Measurements from ENCODE around the gene PRSS33. TPM values are rescaled to one million over a fixed set of nuclear protein-coding genes. Genes with fewer than 3 reads are reported as not detected.

The PRSS33 gene
- total and polyA plus RNA-seq, 7 donors: not detected

GRCh38 chr16:2757344-2757743 is 30.0 kb downstream of the PRSS33 start:
- TF ChIP-seq POLR2A (IDR thresholded peaks at IDR 0.05) (no peak), EP300 (IDR thresholded peaks at IDR 0.05) (no peak), POLR2AphosphoS5 (IDR thresholded peaks at IDR 0.05) (no peak)
- TF ChIP-seq, protein P1, sequence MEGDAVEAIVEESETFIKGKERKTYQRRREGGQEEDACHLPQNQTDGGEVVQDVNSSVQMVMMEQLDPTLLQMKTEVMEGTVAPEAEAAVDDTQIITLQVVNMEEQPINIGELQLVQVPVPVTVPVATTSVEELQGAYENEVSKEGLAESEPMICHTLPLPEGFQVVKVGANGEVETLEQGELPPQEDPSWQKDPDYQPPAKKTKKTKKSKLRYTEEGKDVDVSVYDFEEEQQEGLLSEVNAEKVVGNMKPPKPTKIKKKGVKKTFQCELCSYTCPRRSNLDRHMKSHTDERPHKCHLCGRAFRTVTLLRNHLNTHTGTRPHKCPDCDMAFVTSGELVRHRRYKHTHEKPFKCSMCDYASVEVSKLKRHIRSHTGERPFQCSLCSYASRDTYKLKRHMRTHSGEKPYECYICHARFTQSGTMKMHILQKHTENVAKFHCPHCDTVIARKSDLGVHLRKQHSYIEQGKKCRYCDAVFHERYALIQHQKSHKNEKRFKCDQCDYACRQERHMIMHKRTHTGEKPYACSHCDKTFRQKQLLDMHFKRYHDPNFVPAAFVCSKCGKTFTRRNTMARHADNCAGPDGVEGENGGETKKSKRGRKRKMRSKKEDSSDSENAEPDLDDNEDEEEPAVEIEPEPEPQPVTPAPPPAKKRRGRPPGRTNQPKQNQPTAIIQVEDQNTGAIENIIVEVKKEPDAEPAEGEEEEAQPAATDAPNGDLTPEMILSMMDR (IDR thresholded peaks at IDR 0.05): no peak
- Histone ChIP-seq H3K27me3 (no peaks in the 10 kb centered on the region), H3K36me3 (peaks cover 48 to 63% (median 53%) of the 10 kb centered on the region in 4 donors), H3K27ac (no peak overlapping the region), H3K4me1 (peaks cover 0 to 43% (median 40%) of the 10 kb centered on the region in 4 donors), H3K4me3 (no peak overlapping the region), H3K9me3 (no peaks in the 10 kb centered on the region)
- no peak for DNase-seq
- WGBS, 2 donors: 85 to 88% methylated on average over 11 of the region's 11 CpGs
- intact Hi-C loops (cut with DNase I): no loop called here

GRCh38 chr16:2756288-2757015 is 30.9 kb downstream of the PRSS33 start:
- Histone ChIP-seq H3K27ac (no peak overlapping the region), H3K4me3 (no peak overlapping the region), H3K36me3 (peaks cover 39 to 54% (median 44%) of the 10 kb centered on the region in 4 donors), H3K27me3 (no peaks in the 10 kb centered on the region), H3K9me3 (no peaks in the 10 kb centered on the region), H3K4me1 (peaks cover 0 to 49% (median 46%) of the 10 kb centered on the region in 4 donors)
- DNase-seq: no peak
- intact Hi-C loops (cut with DNase I): no loop called here
- WGBS, 2 donors: 89 to 91% methylated on average over 30 of the region's 30 CpGs
- TF ChIP-seq POLR2A (IDR thresholded peaks at IDR 0.05) (no peak), EP300 (IDR thresholded peaks at IDR 0.05) (no peak), POLR2AphosphoS5 (IDR thresholded peaks at IDR 0.05) (no peak)
- TF ChIP-seq, protein P1 (IDR thresholded peaks at IDR 0.05): no peak

- peaks cover 0 to 49% (median 47%) of the 10 kb centered on the region in 4 donors for H3K4me1 ChIP-seq
- intact Hi-C loops (cut with DNase I): no loop called here
- H3K4me3 ChIP-seq: peak overlapping the region in 3 of 4 donors; percentile 77 to 94 (median 85)
Observed at GRCh38 chr16:2755158-2755557, 32.2 kb downstream of the PRSS33 start.

GRCh38 chr16:2753733-2754020 is 33.7 kb downstream of the PRSS33 start:
- TF ChIP-seq POLR2A (IDR thresholded peaks at IDR 0.05) (no peak), POLR2AphosphoS5 (IDR thresholded peaks at IDR 0.05) (no peak), EP300 (IDR thresholded peaks at IDR 0.05) (no peak)
- TF ChIP-seq, protein P1 (IDR thresholded peaks at IDR 0.05): no peak
- Histone ChIP-seq H3K4me1 (peaks cover 0 to 49% (median 47%) of the 10 kb centered on the region in 4 donors), H3K27ac (peak overlapping the region; percentile 98 to 99 (median 99)), H3K27me3 (no peaks in the 10 kb centered on the region), H3K36me3 (peaks cover 11 to 26% (median 17%) of the 10 kb centered on the region in 4 donors), H3K9me3 (no peaks in the 10 kb centered on the region), H3K4me3 (peak overlapping the region; percentile 77 to 94 (median 84))
- no peak for DNase-seq
- 3 to 4% methylated on average over 7 of the region's 7 CpGs for WGBS, 2 donors
- intact Hi-C loops (cut with DNase I): loop anchor here (1.0 to 2.0 kb wide), 2 partner anchors 23 to 33 kb away; partner anchors contain the start of gene PRSS27

More at GRCh38 chr16:2755158-2755557, 32.2 kb downstream of the PRSS33 start:
- no peak overlapping the region for H3K27ac ChIP-seq
- TF ChIP-seq POLR2AphosphoS5 (IDR thresholded peaks at IDR 0.05): no peak
- TF ChIP-seq EP300 (IDR thresholded peaks at IDR 0.05): no peak
- TF ChIP-seq, protein P1 (IDR thresholded peaks at IDR 0.05): no peak
- TF ChIP-seq POLR2A (IDR thresholded peaks at IDR 0.05): no peak
- peaks cover 26 to 41% (median 31%) of the 10 kb centered on the region in 4 donors for H3K36me3 ChIP-seq
- H3K9me3 ChIP-seq: no peaks in the 10 kb centered on the region
- no peaks in the 10 kb centered on the region for H3K27me3 ChIP-seq
- DNase-seq: no peak
- 17 to 30% methylated on average over 3 of the region's 3 CpGs for WGBS, 2 donors
